GM19193 (cell line): ENCODE measurements around the gene CFAP97D2.

Experiments used
- POLR2A ChIP-seq: IDR thresholded peaks from 4 replicates; pipeline ENCODE4 v1.6.1; 2011; ENCODE audit not compliant: insufficient read depth, insufficient read length; ENCODE audit errors: extremely low read depth

CFAP97D2 gene

DNA sequence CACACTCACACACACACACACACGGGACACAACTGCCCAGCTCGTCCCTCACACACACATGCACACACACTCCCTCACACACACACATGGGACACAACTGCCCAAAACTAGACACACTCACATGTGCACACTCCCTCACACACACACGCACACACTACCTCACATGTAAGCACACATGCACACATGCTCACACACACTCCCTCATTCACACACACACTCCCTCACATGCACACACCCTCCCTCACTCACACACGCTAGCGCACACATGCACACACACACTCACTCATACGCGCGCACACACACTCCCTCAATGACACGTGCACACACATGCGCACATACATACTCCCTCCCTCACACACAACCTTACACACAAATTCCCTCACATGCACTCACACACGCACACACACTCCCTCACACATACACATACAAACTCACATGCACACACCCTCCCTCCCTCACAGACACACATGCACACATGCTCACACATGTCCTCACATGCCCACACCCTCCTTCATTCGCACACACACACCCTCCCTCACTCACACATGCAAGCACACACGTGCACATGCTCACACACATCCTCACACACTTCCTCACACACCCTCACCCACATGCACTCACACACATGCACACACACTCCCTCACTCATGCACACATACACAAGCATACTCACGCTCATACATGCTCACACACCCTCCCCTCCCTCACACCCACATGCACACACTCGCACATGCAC is 37.6 kb upstream of the CFAP97D2 start:
- TF ChIP-seq POLR2A: no peak

GRCh38 chr13:114142137-114142550 is 36.9 kb upstream of the CFAP97D2 start:
- TF ChIP-seq POLR2A: no peak

DNA sequence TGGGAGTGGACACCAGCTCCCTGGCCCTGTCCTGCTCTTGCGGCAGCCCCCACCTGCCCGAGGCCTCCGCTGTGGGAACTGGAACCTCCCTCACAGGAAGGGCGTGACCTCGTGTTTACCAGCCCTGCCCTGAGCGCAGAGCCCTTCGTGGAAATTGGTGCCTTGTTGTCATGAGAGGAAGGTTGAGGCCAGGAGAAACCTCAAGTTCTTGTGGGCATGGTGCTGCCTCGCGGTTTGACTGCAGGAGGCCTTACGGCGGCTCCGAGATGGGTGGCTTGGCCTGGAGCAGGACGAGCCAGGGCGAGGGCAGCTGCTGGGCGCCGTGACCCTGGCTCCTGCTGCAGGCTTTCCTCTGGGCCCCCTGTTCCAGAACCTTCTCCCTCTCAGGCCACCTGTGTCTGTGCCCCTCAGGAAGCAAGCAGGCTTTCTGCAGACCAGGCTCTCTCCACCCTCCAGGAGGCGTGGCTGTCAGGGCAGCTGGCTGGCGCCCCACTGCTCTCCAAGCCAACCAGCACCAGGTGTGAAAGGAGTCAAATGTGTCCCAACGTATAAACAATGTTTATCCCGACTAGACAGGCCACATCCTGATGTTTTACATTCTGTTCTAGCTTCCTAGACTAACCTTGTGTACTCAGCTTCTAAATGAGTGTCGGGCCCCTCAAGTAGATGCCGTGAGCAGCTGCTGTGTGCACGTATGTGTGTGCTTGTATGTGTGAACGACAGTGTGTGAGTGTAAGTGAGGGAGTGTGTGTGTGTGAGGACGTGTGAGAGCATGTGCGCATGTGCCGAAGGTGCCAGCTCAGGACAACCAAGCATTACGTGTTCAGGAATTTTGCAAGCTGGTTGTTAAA is 36.2 kb upstream of the CFAP97D2 start:
- TF ChIP-seq POLR2A: no peak

- TF ChIP-seq POLR2A: no peak
These were observed 35.1 kb upstream of the CFAP97D2 start for GRCh38 chr13:114143806-114144605.

DNA sequence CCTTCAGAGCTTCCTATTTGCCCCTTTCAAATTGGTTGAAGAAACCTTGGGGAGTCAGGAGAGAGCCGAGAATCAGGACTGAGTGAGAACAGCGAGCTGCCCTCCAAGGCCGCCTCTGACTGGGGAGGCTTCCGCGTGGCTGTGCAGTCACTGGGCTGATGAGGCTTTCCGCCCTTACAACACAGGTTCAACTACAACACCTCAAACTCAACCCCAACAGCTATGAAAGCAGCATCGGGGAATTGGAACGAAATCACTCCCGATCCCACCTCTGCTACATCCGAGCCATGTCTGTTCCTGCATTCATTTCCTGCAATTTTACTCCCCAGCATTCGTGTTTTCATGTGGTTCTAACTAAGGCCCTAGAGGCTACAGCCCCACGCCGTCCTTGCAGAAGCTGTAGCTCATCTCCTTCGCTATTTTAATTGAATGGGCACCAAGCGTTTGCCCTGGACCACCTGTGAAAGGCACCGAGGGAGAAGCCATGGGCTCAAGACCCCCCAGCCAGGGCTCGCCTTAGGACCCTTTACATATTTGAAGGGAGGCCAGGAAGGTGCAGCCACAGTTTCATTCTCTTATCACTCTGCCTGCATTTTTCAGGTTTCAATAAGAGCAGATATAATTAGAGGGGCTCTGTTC is 34.3 kb upstream of the CFAP97D2 start:
- TF ChIP-seq POLR2A: no peak

DNA sequence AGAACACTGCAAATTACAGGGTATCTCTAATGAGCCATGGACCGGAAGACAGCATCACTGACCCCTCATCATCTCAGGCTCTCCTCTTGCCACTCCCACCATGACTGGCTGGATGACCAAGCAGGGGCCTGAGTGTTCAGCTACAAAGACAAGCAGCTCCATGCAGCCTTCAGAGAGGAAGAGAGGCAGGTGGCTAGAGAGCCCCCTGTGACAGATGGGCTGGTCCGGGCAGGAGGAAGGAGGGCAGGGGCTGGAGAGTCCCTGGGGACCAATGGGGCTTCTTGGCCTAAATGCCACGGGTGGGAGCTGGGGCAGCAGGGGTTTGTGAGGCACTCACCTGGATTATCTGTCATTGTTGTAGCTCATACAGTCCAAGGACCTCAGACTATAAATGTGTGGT is 33.8 kb upstream of the CFAP97D2 start:
- TF ChIP-seq POLR2A: no peak

DNA sequence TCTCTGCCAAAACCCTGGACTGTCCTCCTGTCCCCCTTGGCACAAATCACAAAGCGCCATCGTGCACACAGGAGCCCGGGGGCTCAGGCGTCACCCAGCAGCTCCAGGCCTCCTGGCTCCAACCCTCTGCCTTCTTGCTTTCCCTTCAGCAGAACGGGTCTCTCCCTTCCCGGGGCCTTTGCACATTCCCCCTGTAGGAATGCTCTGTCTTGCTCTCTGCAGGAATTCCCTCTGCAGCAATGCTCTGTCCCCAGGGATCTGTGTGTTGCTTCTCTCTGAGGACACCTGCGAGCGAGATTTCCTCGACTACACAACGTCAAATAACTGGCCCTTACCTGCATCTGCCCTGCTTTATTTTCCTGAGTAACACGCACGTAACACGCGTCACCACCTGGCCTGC is 33.3 kb upstream of the CFAP97D2 start:
- TF ChIP-seq POLR2A: no peak

- TF ChIP-seq POLR2A: no peak
These were observed 32.9 kb upstream of the CFAP97D2 start for GRCh38 chr13:114146173-114146572.

DNA sequence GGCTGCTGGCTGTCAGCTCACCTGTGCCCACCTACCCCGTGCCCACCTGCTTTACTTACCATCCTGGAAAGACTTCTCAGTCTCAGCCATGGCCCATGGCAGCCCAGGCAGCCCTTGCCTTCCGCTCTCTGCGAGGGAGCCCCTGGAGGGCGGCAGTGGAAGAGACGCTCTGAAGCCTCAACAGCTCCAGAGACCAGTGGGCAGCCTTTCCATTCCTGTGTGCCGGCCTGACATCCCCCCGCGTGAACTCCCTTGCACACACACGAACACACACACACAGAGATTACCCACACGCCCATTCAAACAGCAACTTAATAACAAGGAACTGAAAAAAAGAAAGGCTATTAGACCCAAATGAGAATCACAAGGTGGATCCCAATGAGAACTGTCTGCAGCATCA is 32.4 kb upstream of the CFAP97D2 start:
- no peak for TF ChIP-seq POLR2A

GRCh38 chr13:114147803-114148520 is 31.1 kb upstream of the CFAP97D2 start:
- TF ChIP-seq POLR2A: no peak

DNA sequence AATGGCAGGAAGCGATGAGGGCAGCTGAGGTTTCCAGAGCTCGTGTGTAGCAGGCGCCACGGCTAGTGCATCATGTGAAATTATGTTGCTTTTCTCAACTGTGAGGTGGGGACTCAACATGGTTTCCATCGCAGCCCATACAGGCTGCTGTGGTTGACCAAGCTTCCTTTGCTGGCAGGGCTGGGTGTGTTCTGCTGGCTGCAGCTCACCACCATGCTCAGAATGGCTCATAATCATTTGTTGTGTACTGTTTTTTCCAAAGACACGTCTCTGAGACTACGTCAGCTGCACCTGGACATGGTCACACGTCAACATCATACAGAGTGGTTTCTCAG is 30.6 kb upstream of the CFAP97D2 start:
- no peak for TF ChIP-seq POLR2A

DNA sequence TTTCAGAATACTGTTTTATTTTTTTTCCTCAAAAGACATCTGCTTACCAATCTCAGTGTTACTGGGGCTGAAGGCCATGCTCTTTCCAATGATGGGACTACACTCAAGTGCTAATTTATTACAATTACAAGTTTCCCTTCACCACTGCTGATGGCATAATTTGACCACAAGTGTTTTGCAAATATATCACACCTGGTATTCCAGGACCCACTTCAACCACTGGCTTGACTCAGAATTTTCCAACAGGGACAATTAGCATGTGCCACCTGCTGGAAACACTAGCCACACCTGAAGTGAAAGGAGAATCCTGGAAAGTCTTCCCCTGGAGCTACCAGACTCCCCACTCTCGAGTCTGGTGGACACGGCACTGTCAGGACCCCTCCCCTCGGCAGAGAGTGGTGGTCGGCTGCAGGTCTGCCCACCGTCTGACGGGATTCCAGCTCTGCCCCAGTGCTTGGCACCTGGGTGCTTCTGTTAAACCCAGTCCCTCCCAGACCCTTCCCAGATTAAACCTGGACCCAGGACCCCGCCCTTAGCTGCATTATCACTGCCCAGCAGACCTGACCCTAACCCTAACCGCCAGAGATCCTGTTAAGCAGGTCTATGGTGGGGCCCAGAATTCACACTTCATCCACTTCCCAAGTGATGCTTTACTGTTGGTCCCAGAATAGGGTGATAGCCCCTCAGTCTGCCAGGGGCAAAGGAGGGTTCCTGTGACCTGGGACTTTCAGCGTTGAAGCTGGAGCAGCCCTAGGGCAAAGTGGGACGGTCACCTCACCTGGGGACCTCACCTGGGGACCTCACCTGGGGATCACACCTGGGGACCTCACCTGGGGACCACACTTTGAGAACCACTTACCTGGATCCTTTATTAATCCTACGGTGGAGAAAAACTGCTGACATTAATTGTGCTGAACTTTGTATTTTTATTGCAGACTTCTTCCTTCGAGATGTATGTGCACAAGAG is 29.0 kb upstream of the CFAP97D2 start:
- TF ChIP-seq POLR2A: no peak

DNA sequence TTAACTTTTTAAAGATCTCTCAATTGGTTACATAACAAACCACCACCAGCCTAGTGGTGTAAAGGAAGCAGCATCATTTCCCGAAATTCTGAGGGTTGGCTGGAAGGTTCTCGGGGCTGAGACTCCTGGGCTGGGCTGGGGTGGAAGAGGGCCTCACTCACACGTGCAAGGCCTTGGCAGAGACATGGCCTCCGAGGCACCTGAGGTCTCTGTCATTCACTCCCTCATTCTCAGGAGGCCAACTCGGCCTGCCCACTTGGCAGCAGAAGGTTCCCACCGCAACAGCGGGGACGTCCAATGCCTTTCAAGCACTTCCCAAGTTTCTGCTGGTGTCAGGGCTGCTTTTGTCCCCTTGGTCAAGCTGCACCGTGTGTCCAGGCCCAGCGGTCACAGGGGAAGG is 28.0 kb upstream of the CFAP97D2 start:
- TF ChIP-seq POLR2A: no peak
